Measurements from ENCODE around the gene RABAC1. TPM values are rescaled to one million over a fixed set of nuclear protein-coding genes. Genes with fewer than 3 reads are reported as not detected.

The RABAC1 gene
- total and polyA plus RNA-seq, 9 of the 15 experiments (the other 6 are each of a cell fraction or from before 2014, with no cell fraction given), result 2.4 to 28.1 (median 9.3) TPM

DNA sequence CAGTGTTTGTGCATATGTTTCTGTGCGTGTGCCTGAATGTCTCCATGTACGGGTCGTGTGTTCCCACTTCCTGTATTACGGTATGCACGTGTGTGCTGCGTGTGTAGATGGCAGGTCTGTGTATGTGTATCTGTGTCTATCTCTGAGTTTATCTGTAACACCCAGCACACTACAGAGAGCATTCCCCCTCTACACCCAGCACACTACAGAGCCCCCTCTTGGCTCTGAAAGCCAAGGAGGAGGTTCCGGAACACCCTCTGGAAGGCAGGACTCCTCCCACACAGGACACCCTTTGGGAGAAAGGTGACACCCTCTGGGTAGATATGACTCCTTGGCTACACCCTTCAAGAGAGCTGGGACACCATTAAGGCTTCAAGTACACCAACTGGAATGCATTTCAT is 28.8 kb downstream of the RABAC1 start (continued):
- TF ChIP-seq TOE1 (IDR thresholded peaks at IDR 0.05; ENCODE audit: borderline replicate concordance) (0 out of 2 replicates have a peak, but pooled peaks have one; percentile 3), TOE1 (CRISPR knock-in tag; IDR thresholded peaks at IDR 0.05; ENCODE audit: borderline replicate concordance, low read depth) (no peak), TSC22D4 (tag; IDR thresholded peaks at IDR 0.05) (no peak), KLF1 (tag; IDR thresholded peaks at IDR 0.05) (no peak), SRF (CRISPR knock-in tag; IDR thresholded peaks at IDR 0.05) (0 out of 4 replicates have a peak, but pooled peaks of 1 of the 2 experiments have one; percentile 57), CBX3 (IDR thresholded peaks at IDR 0.05; ENCODE audit: borderline replicate concordance in 1 of 2, low read length in 2 of 2) (0 out of 3 replicates have a peak, but pooled peaks of 1 of the 2 experiments have one; percentile 44), JUND (IDR thresholded peaks at IDR 0.05; ENCODE audit: borderline replicate concordance, low read depth, low read length) (peak; percentile 21; the same call in 1 of the 2 replicates), JUND (tag; IDR thresholded peaks at IDR 0.05; ENCODE audit: borderline replicate concordance, low read depth, low read length) (no peak), CTBP1 (IDR thresholded peaks at IDR 0.05; ENCODE audit: borderline replicate concordance) (peak; percentile 37; the same call in 1 of the 2 replicates), YY1 (IDR thresholded peaks at IDR 0.05; ENCODE audit: borderline replicate concordance in 1 of 3, control insufficient read depth in 1 of 3, extremely low read depth in 1 of 3, insufficient read depth in 3 of 3, insufficient read length in 1 of 3, insufficient replicate concordance in 2 of 3, low read depth in 1 of 3, low read length in 2 of 3) (peak in 1 of 3 experiments; percentile 11), MAZ (CRISPR knock-in tag; conservative IDR thresholded peaks at IDR 0.05 in 1 of 2, IDR thresholded peaks at IDR 0.05 in 1 of 2) (peak in 1 of 2 experiments; percentile 31; a peak in 1 of 4 replicates), ZNF165 (CRISPR knock-in tag; IDR thresholded peaks at IDR 0.05; ENCODE audit: borderline replicate concordance) (no peak), EHMT2 (IDR thresholded peaks at IDR 0.05) (peak; percentile 83; the same call in 1 of the 2 replicates)
- TF ChIP-seq, protein P1, sequence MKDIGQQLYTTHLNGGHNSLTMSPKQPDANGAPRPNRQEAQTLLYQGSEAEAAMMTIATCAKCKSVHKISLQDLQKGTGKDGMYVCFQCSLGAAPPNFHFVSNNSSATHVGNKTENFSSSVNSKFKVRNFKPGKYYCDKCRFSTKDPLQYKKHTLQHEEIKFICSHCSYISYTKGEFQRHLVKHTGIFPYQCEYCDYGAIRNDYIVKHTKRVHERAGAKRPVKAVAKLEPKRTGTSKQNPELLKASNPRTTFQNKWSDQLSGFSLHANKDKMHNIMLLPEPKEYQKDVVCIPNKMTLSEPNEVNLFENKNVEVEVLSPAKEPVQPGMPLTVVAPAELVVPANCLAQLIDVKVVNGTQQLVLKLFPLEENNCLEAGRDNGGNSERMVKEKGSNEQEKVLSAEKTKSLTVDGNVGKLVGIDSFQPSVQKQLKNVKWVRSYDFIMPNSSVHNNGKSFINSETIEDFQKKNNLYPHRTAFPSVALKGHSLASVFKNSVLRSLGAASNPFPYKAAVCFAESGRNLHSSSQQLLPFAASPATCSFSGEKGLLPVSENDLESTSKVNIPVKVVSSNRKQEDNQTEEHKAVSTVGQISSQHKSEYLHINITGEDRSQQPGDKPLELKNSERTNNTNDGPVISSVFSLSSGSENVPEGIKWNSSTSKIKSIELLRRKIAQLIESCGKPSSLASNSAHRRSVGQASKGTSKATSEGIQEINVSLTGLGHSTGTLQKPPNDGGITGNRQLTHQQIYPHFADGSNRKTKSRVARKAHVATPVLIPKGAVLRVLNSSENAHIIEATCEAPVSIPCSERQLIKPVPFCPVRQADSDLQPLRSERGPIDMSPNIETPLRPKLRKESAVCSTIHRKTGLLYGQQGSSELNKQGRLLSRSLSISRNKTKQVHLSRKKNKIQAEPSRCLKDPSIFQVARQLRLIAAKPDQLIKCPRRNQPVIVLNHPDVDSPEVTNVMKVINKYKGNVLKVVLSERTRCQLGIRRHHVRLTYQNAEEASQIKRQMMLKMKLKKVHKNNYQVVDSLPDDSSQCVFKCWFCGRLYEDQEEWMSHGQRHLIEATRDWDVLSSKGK (CRISPR knock-in tag; IDR thresholded peaks at IDR 0.05), result no peak
- TF ChIP-seq, protein P2, sequence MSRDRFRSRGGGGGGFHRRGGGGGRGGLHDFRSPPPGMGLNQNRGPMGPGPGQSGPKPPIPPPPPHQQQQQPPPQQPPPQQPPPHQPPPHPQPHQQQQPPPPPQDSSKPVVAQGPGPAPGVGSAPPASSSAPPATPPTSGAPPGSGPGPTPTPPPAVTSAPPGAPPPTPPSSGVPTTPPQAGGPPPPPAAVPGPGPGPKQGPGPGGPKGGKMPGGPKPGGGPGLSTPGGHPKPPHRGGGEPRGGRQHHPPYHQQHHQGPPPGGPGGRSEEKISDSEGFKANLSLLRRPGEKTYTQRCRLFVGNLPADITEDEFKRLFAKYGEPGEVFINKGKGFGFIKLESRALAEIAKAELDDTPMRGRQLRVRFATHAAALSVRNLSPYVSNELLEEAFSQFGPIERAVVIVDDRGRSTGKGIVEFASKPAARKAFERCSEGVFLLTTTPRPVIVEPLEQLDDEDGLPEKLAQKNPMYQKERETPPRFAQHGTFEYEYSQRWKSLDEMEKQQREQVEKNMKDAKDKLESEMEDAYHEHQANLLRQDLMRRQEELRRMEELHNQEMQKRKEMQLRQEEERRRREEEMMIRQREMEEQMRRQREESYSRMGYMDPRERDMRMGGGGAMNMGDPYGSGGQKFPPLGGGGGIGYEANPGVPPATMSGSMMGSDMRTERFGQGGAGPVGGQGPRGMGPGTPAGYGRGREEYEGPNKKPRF (IDR thresholded peaks at IDR 0.05; ENCODE audit: low read depth, low read length), result no peak
- TF ChIP-seq, protein P3, sequence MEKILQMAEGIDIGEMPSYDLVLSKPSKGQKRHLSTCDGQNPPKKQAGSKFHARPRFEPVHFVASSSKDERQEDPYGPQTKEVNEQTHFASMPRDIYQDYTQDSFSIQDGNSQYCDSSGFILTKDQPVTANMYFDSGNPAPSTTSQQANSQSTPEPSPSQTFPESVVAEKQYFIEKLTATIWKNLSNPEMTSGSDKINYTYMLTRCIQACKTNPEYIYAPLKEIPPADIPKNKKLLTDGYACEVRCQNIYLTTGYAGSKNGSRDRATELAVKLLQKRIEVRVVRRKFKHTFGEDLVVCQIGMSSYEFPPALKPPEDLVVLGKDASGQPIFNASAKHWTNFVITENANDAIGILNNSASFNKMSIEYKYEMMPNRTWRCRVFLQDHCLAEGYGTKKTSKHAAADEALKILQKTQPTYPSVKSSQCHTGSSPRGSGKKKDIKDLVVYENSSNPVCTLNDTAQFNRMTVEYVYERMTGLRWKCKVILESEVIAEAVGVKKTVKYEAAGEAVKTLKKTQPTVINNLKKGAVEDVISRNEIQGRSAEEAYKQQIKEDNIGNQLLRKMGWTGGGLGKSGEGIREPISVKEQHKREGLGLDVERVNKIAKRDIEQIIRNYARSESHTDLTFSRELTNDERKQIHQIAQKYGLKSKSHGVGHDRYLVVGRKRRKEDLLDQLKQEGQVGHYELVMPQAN (IDR thresholded peaks at IDR 0.05; ENCODE audit: borderline replicate concordance), result peak; percentile 25; the same call in 1 of the 2 replicates
- TF ChIP-seq, protein P4, sequence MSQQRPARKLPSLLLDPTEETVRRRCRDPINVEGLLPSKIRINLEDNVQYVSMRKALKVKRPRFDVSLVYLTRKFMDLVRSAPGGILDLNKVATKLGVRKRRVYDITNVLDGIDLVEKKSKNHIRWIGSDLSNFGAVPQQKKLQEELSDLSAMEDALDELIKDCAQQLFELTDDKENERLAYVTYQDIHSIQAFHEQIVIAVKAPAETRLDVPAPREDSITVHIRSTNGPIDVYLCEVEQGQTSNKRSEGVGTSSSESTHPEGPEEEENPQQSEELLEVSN (IDR thresholded peaks at IDR 0.05; ENCODE audit: borderline replicate concordance in 1 of 2, extremely low read depth in 1 of 2, insufficient read depth in 1 of 2, insufficient read length in 1 of 2, low read depth in 1 of 2, low read length in 1 of 2, poor library complexity in 1 of 2, severe bottlenecking in 1 of 2), result peak in 1 of 2 experiments; percentile 19
